Neural cell (in vitro differentiated cells): ENCODE data around the gene TAGLN.

Source experiments
- EP300 ChIP-seq: fragments of 450-650 bp; conservative IDR thresholded peaks from 2 replicates; pipeline ENCODE4 v1.6.1; 2014; ENCODE audit warnings: antibody characterized with exemption, mild to moderate bottlenecking, moderate library complexity; ENCODE audit not compliant: poor library complexity, severe bottlenecking
- MXI1 ChIP-seq: fragments of 450-650 bp; conservative IDR thresholded peaks from 2 replicates; pipeline ENCODE4 v1.6.1; 2014; ENCODE audit warnings: antibody characterized with exemption, mild to moderate bottlenecking; ENCODE audit not compliant: poor library complexity, severe bottlenecking
- POLR2AphosphoS5 ChIP-seq: IDR thresholded peaks from 2 replicates; pipeline ENCODE4 v1.6.1; 2012
- TAF1 ChIP-seq: IDR thresholded peaks from 2 replicates; pipeline ENCODE4 v1.6.1; 2012; ENCODE audit warnings: low read depth
- TF ChIP-seq, protein P1 (sequence below): fragments of 450-650 bp; IDR thresholded peaks from 2 replicates; pipeline ENCODE4 v1.5.1; 2014; ENCODE audit warnings: antibody characterized with exemption, mild to moderate bottlenecking, moderate library complexity; ENCODE audit not compliant: poor library complexity, severe bottlenecking

- TF ChIP-seq POLR2AphosphoS5: no peak
- TF ChIP-seq, protein P1, sequence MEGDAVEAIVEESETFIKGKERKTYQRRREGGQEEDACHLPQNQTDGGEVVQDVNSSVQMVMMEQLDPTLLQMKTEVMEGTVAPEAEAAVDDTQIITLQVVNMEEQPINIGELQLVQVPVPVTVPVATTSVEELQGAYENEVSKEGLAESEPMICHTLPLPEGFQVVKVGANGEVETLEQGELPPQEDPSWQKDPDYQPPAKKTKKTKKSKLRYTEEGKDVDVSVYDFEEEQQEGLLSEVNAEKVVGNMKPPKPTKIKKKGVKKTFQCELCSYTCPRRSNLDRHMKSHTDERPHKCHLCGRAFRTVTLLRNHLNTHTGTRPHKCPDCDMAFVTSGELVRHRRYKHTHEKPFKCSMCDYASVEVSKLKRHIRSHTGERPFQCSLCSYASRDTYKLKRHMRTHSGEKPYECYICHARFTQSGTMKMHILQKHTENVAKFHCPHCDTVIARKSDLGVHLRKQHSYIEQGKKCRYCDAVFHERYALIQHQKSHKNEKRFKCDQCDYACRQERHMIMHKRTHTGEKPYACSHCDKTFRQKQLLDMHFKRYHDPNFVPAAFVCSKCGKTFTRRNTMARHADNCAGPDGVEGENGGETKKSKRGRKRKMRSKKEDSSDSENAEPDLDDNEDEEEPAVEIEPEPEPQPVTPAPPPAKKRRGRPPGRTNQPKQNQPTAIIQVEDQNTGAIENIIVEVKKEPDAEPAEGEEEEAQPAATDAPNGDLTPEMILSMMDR: no peak
- TF ChIP-seq EP300: no peak
- TF ChIP-seq TAF1: no peak
- no peak for TF ChIP-seq MXI1
These were observed 27.6 kb upstream of the TAGLN start for GRCh38 chr11:117171404-117172061.
